Retina (tissue), 1 donor: Measurements from ENCODE around the gene TLK2.

Experiments
- DNase-seq: peaks from one replicate; pipeline ENCODE4 v3.0.0-alpha.2; 2016

Gene TLK2

DNA sequence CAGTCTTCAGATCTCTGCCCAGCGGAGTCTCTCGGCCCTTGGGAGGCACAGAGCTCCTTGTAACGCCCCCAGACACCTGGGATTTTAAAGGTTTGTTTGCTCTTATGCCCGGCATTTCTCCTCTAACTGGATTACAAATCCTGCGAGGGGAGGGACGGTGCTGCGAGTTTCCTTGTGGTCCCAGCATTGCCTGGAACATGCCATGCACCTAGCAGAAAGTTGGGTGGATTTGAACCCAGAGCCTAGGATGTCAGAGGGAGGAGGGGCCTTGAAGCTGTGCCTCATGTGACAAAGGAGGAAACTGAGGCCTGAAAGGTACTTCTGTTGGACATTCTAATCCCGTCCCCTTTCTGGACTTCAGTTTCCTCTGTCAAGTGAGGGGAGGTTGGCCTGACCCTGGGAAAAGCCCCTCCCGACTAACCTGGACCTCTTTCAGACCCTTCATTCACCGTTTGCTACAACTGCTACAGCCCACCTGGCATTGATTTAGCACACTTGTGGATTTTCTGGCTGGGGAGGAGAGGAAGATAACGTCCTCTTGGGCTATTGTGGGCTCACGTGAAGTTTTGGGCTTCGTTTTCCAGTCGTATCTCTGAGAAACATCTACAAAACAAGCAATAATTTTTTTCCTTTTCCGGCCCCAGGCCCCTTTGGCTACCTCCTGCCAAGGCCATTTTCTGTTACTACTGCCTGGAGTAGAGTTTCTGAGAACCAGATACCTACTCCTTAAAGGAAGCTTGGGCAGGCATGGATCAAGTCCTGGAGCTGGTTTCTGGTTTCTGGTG, 179.7 kb downstream of the TLK2 start:
- DNase-seq, result no peak

DNA sequence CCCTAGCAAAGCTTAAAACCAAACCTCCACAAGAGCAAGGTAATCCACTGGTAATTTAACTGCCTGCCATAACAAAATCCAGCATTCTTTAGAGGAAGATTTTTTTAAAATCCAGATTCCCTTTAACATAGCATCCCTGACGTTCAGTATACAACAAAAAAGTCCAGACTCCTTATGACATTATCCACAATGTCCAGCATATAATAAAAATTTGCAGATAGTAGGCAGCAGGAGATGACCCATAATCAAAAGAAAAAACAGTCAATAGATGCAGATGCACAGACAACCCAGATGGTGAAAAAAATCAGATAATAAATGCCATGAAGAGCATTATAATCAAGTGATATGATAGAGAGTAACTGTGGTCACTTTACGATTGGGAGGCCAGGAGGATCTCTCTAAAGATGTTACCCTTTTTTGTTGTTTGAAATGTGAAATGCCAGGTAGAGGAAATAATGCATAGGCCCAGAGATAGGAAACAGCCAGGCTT, 182.0 kb downstream of the TLK2 start:
- no peak for DNase-seq

DNA sequence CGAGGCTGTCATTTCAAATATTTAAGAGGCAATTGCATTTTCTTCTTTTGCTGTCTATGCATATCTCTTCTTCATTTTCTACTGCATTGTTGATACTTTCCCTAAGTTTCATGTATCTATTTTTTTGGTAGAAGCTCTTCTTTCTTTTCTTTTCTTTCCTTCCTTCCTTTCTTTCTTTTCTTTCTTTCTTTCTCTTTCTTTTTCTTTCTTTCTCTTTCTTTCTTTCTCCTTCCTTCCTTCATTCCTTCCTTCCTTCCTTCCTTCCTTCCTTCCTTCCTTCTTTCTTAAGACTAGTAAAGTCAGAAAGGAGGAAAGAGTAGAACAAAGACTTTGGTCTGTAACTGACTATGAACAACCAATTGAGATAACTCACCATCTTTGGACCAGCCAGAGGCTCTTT, 182.7 kb downstream of the TLK2 start:
- DNase-seq, result no peak

DNA sequence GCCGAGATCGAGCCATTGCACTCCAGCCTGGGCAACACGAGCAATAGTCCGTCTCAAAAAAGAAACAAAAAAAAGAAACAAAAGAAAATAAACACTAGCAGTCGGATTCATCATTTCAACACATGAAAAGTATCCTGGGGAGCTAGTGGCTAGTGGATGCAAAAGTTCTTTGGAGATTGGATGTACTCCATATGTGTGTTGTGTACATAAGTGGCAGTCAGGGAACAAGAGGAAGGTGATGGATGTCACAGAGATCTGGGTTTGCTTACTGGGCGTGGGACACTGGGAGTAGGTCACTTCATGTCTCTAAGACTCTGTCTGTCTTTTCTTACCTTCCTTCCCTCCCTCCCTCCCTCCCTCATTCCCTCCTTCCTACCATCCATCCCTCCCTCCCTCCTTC, 184.2 kb downstream of the TLK2 start:
- no peak for DNase-seq
